HG03457 (cell line): Measurements from ENCODE around the gene TTC3.

Experiments used
- ATAC-seq: cut with Tn5 transposase; IDR thresholded peaks from one replicate; pipeline ENCODE4 v1.9.1; 2021; ENCODE audit warnings: moderate number of reproducible peaks; ENCODE audit not compliant: unreplicated experiment

TTC3 gene

GRCh38 chr21:37244501-37245095 lies 171.5 kb downstream of the TTC3 start:
- ATAC-seq, result no peak

GRCh38 chr21:37245151-37245550 lies 172.1 kb downstream of the TTC3 start:
- ATAC-seq, result no peak

- ATAC-seq, result no peak
Measured at GRCh38 chr21:37248298-37248697, 175.2 kb downstream of the TTC3 start.

- ATAC-seq, result no peak
Measured at GRCh38 chr21:37249112-37249904, 176.3 kb downstream of the TTC3 start.

GRCh38 chr21:37251294-37251634 lies 178.2 kb downstream of the TTC3 start:
- no peak for ATAC-seq
